Esophagus squamous epithelium (tissue), 4 donors: Measurements from ENCODE around the gene RTF1.

Source experiments
- CTCF ChIP-seq, 6 experiments: fragments of 450-650 bp in 4 of 6; fragments of 200-600 bp in 2 of 6; sonication (generic) in 2 of 6; IDR thresholded peaks; one replicate each; pipeline ENCODE4 v1.5.1; 2016 to 2019; ENCODE audit warnings: antibody characterized with exemption in 6 of 6, mild to moderate bottlenecking in 4 of 6, moderate library complexity in 4 of 6
- POLR2A ChIP-seq, 4 donors: fragments of 450-650 bp; IDR thresholded peaks; one replicate each; pipeline ENCODE4 v1.6.1; 2017; ENCODE audit warnings: antibody characterized with exemption in 4 of 4, mild to moderate bottlenecking in 4 of 4, moderate library complexity in 3 of 4

GRCh38 chr15:41443275-41443674, 26.4 kb downstream of the RTF1 start:
- TF ChIP-seq CTCF (IDR thresholded peaks at IDR 0.05) = no peak
- TF ChIP-seq POLR2A (IDR thresholded peaks at IDR 0.05) = no peak
